ENCODE results near the gene FAIM2.

Gene FAIM2

GRCh38 chr12:49911213-49911605, 7.5 kb upstream of the FAIM2 start:
- Histone ChIP-seq H3K4me1 (ENCODE audit: control insufficient read depth, insufficient read depth, low read length) (peaks cover 8% of the 10 kb centered on the region), H3K27me3 (replicated peaks; ENCODE audit: control insufficient read depth, insufficient read depth, low read length) (no peaks in the 10 kb centered on the region), H3K9ac (ENCODE audit: low read length) (no peak overlapping the region), H3K4me3 (ENCODE audit: low read length) (no peak overlapping the region), H3K9me3 (ENCODE audit: control insufficient read depth, low read length) (no peaks in the 10 kb centered on the region), H3K36me3 (ENCODE audit: control insufficient read depth, insufficient read depth, low read length, severe bottlenecking) (no peaks in the 10 kb centered on the region)
- DNase-seq (ENCODE audit: low read depth): no peak

DNA sequence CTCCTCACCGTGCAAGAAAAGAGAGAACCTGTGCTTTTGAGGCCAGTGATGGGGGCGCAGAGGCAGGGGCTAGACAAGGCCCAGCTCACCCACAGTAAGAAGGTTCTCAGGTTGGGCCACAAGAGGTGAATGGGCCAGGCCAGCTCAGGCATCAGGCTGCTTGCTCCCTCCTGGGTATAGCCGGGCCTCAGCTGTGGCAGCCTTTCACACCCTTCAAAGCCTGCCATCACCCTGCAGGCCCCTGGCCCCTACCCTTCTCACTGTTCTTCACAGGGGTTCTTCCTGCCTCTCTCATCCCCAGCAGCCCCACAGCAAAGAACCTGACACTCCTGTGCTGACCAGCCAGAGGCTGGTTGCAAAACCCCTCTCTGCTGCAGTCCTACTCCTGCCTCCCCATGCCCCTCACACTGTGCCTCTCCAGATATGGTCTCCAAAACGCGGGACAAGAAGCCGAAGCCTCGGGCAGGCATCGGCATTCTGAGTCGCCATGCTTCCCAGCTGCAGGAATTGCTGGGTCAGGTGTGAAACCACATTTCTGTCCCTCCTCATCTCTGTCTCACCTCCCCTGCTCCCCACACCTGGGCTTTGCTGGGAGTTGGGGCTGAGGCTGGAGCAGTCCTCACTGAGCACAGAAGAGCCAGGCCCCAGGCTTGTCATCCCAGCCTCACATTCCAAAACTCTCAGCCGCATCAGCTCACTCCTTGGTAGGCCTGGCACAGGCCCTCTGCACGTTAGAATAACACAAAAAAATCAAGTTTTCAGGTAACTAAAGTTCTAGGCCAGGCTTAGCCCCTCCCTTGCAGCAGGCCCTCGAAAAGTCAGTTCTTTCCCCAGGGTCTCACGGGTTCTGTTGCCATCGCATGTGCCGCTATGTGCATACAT, 6.9 kb upstream of the FAIM2 start:
- no peak overlapping the region for H3K4me3 ChIP-seq (ENCODE audit: low read length)
- DNase-seq (ENCODE audit: low read depth): no peak
- no peaks in the 10 kb centered on the region for H3K27me3 ChIP-seq (replicated peaks; ENCODE audit: control insufficient read depth, insufficient read depth, low read length)
- H3K4me1 ChIP-seq (ENCODE audit: control insufficient read depth, insufficient read depth, low read length): peaks cover 8% of the 10 kb centered on the region
- H3K9ac ChIP-seq (ENCODE audit: low read length): no peak overlapping the region
- no peaks in the 10 kb centered on the region for H3K36me3 ChIP-seq (ENCODE audit: control insufficient read depth, insufficient read depth, low read length, severe bottlenecking)
- H3K9me3 ChIP-seq (ENCODE audit: control insufficient read depth, low read length): no peaks in the 10 kb centered on the region

GRCh38 chr12:49909826-49910225, 6.1 kb upstream of the FAIM2 start:
- no peaks in the 10 kb centered on the region for H3K27me3 ChIP-seq (replicated peaks; ENCODE audit: control insufficient read depth, insufficient read depth, low read length)
- H3K9ac ChIP-seq (ENCODE audit: low read length): no peak overlapping the region
- H3K9me3 ChIP-seq (ENCODE audit: control insufficient read depth, low read length): no peaks in the 10 kb centered on the region
- peaks cover 8% of the 10 kb centered on the region for H3K4me1 ChIP-seq (ENCODE audit: control insufficient read depth, insufficient read depth, low read length)
- H3K36me3 ChIP-seq (ENCODE audit: control insufficient read depth, insufficient read depth, low read length, severe bottlenecking): no peaks in the 10 kb centered on the region
- H3K4me3 ChIP-seq (ENCODE audit: low read length): no peak overlapping the region
- peak; percentile 29 for DNase-seq (ENCODE audit: low read depth)

- Histone ChIP-seq H3K9ac (ENCODE audit: low read length) (no peak overlapping the region), H3K27me3 (replicated peaks; ENCODE audit: control insufficient read depth, insufficient read depth, low read length) (no peaks in the 10 kb centered on the region), H3K36me3 (ENCODE audit: control insufficient read depth, insufficient read depth, low read length, severe bottlenecking) (no peaks in the 10 kb centered on the region), H3K4me3 (ENCODE audit: low read length) (no peak overlapping the region), H3K4me1 (ENCODE audit: control insufficient read depth, insufficient read depth, low read length) (peaks cover 5% of the 10 kb centered on the region), H3K9me3 (ENCODE audit: control insufficient read depth, low read length) (no peaks in the 10 kb centered on the region)
- DNase-seq (ENCODE audit: low read depth): no peak
Observed at GRCh38 chr12:49909356-49909755, 5.7 kb upstream of the FAIM2 start.

- DNase-seq (ENCODE audit: low read depth): no peak
- H3K4me3 ChIP-seq (ENCODE audit: low read length): no peak overlapping the region
- H3K9me3 ChIP-seq (ENCODE audit: control insufficient read depth, low read length): no peaks in the 10 kb centered on the region
- no peak overlapping the region for H3K9ac ChIP-seq (ENCODE audit: low read length)
- no peaks in the 10 kb centered on the region for H3K4me1 ChIP-seq (ENCODE audit: control insufficient read depth, insufficient read depth, low read length)
- H3K27me3 ChIP-seq (replicated peaks; ENCODE audit: control insufficient read depth, insufficient read depth, low read length): no peaks in the 10 kb centered on the region
- no peaks in the 10 kb centered on the region for H3K36me3 ChIP-seq (ENCODE audit: control insufficient read depth, insufficient read depth, low read length, severe bottlenecking)
Observed at GRCh38 chr12:49907352-49907751, 3.7 kb upstream of the FAIM2 start.

- Histone ChIP-seq H3K9ac (ENCODE audit: low read length) (no peak overlapping the region), H3K4me1 (ENCODE audit: control insufficient read depth, insufficient read depth, low read length) (no peaks in the 10 kb centered on the region), H3K36me3 (ENCODE audit: control insufficient read depth, insufficient read depth, low read length, severe bottlenecking) (no peaks in the 10 kb centered on the region), H3K4me3 (ENCODE audit: low read length) (no peak overlapping the region), H3K27me3 (replicated peaks; ENCODE audit: control insufficient read depth, insufficient read depth, low read length) (no peaks in the 10 kb centered on the region), H3K9me3 (ENCODE audit: control insufficient read depth, low read length) (no peaks in the 10 kb centered on the region)
- DNase-seq (ENCODE audit: low read depth): no peak
Observed at GRCh38 chr12:49905718-49906314, 2.1 kb upstream of the FAIM2 start.

- no peak for DNase-seq (ENCODE audit: low read depth)
- no peak overlapping the region for H3K4me3 ChIP-seq (ENCODE audit: low read length)
Observed at GRCh38 chr12:49904601-49905000, 901 bp upstream of the FAIM2 start.

GRCh38 chr12:49903351-49903699, 375 bp downstream of the FAIM2 start:
- Histone ChIP-seq H3K27me3 (replicated peaks; ENCODE audit: control insufficient read depth, insufficient read depth, low read length) (no peaks in the 10 kb centered on the region), H3K36me3 (ENCODE audit: control insufficient read depth, insufficient read depth, low read length, severe bottlenecking) (no peaks in the 10 kb centered on the region), H3K9me3 (ENCODE audit: control insufficient read depth, low read length) (no peaks in the 10 kb centered on the region), H3K9ac (ENCODE audit: low read length) (no peak overlapping the region), H3K4me1 (ENCODE audit: control insufficient read depth, insufficient read depth, low read length) (no peaks in the 10 kb centered on the region), H3K4me3 (ENCODE audit: low read length) (peak overlapping the region; percentile 34)
- DNase-seq (ENCODE audit: low read depth): no peak

More at GRCh38 chr12:49904601-49905000, 901 bp upstream of the FAIM2 start:
- Histone ChIP-seq H3K36me3 (ENCODE audit: control insufficient read depth, insufficient read depth, low read length, severe bottlenecking) (no peaks in the 10 kb centered on the region), H3K9ac (ENCODE audit: low read length) (peak overlapping the region; percentile 69), H3K27me3 (replicated peaks; ENCODE audit: control insufficient read depth, insufficient read depth, low read length) (no peaks in the 10 kb centered on the region), H3K9me3 (ENCODE audit: control insufficient read depth, low read length) (no peaks in the 10 kb centered on the region), H3K4me1 (ENCODE audit: control insufficient read depth, insufficient read depth, low read length) (no peaks in the 10 kb centered on the region)

GRCh38 chr12:49902399-49903350, 1.0 kb downstream of the FAIM2 start:
- H3K27me3 ChIP-seq (replicated peaks; ENCODE audit: control insufficient read depth, insufficient read depth, low read length): no peaks in the 10 kb centered on the region
- no peaks in the 10 kb centered on the region for H3K9me3 ChIP-seq (ENCODE audit: control insufficient read depth, low read length)
- no peak for DNase-seq (ENCODE audit: low read depth)
- H3K4me3 ChIP-seq (ENCODE audit: low read length): no peak overlapping the region
- H3K36me3 ChIP-seq (ENCODE audit: control insufficient read depth, insufficient read depth, low read length, severe bottlenecking): no peaks in the 10 kb centered on the region
- H3K4me1 ChIP-seq (ENCODE audit: control insufficient read depth, insufficient read depth, low read length): no peaks in the 10 kb centered on the region
- H3K9ac ChIP-seq (ENCODE audit: low read length): no peak overlapping the region

- Histone ChIP-seq H3K27me3 (replicated peaks; ENCODE audit: control insufficient read depth, insufficient read depth, low read length) (no peaks in the 10 kb centered on the region), H3K4me1 (ENCODE audit: control insufficient read depth, insufficient read depth, low read length) (no peaks in the 10 kb centered on the region), H3K4me3 (ENCODE audit: low read length) (no peak overlapping the region), H3K9ac (ENCODE audit: low read length) (no peak overlapping the region), H3K36me3 (ENCODE audit: control insufficient read depth, insufficient read depth, low read length, severe bottlenecking) (no peaks in the 10 kb centered on the region), H3K9me3 (ENCODE audit: control insufficient read depth, low read length) (no peaks in the 10 kb centered on the region)
- DNase-seq (ENCODE audit: low read depth): no peak
Observed at GRCh38 chr12:49901986-49902385, 1.7 kb downstream of the FAIM2 start.

GRCh38 chr12:49901026-49901425, 2.7 kb downstream of the FAIM2 start:
- Histone ChIP-seq H3K9me3 (ENCODE audit: control insufficient read depth, low read length) (no peaks in the 10 kb centered on the region), H3K9ac (ENCODE audit: low read length) (no peak overlapping the region), H3K4me1 (ENCODE audit: control insufficient read depth, insufficient read depth, low read length) (no peaks in the 10 kb centered on the region), H3K36me3 (ENCODE audit: control insufficient read depth, insufficient read depth, low read length, severe bottlenecking) (no peaks in the 10 kb centered on the region), H3K4me3 (ENCODE audit: low read length) (no peak overlapping the region), H3K27me3 (replicated peaks; ENCODE audit: control insufficient read depth, insufficient read depth, low read length) (no peaks in the 10 kb centered on the region)
- no peak for DNase-seq (ENCODE audit: low read depth)

Measured in adipocyte (in vitro differentiated cells).